NCI-H82 (cell line): ENCODE results near the gene ORMDL2.
"Not testable (repeated sequence)": the region's sequence is repeated elsewhere in the genome, so short reads cannot be mapped to it uniquely, and the experiment has no call there.

ENCODE experiments used
- DNase-seq: peaks from one replicate; lab custom pipeline; 2025; lab: John Stamatoyannopoulos, UW

Gene ORMDL2

DNA sequence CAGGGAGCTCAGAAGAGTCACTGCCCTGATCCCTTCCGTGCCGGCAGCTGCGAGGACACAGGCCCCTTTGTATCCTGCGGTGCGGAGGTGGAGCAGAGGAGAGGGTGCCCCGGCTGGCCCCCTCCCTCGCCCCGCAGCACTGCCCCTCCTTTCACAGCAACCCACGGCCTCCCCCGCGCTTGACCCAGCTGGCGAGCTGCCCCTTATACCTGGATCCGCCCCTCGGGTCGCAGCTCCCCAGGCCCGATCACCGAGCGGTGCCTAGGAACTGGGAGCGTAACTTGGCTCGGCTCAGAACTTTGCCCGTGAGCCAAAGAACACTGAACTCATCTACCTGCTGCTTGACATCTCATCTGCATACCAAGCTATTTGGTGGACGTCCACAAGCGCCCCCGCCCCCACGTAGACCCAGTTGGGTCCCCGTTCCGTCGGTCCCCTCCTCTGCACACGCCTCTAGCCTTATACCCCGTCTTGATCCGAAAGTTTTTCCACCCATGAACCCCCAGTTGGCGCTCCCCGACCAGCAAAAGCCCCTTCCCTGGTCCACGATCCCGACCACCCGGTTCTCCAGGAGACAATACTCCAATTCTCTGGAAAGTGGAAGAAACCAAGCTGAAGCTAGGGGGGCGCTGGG is 12.2 kb downstream of the ORMDL2 start:
- peak; percentile 69 for DNase-seq

GRCh38 chr12:55830601-55831446 is 13.0 kb downstream of the ORMDL2 start:
- DNase-seq = peak; percentile 69

DNA sequence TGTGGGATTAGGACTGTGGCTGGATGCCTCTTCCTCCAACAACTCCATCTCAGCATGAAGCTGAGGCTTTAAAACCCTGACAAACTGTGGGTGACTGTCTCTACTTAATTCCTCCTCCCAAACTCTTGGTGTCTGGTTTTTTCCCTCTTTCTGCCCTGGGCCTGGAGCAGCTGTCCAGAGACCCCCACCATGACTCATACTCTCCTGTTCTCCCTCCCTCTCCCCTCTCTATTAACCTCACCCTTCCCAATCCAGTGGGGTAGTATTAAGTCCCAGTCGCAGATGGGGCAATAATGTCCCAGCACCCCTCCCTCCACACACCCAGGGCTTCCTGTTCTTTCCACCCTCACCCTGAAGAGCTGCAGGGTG is 13.6 kb downstream of the ORMDL2 start:
- DNase-seq = peak; percentile 43

GRCh38 chr12:55833056-55833455 is 15.2 kb downstream of the ORMDL2 start:
- no peak for DNase-seq

DNA sequence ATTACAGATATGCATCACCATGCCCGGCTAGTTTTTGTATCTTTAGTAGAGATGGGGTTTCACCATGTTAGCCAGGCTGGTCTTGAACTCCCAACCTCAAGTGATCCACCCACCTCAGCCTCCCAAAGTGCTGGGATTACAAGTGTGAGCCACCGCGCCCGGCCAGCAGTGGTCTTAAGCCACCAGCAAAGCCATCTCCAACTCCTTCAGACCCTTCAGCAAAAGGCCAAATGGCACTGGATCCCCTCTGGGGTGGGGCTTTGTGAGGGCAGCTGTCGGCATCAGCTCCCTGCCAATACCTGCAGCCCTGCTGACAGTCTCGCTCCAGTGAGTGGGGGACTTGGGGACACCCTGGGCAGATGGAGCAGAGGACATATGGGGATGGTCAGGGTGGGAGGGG is 16.6 kb downstream of the ORMDL2 start:
- DNase-seq = not testable (repeated sequence)

GRCh38 chr12:55838361-55838760 is 20.5 kb downstream of the ORMDL2 start:
- DNase-seq = no peak

DNA sequence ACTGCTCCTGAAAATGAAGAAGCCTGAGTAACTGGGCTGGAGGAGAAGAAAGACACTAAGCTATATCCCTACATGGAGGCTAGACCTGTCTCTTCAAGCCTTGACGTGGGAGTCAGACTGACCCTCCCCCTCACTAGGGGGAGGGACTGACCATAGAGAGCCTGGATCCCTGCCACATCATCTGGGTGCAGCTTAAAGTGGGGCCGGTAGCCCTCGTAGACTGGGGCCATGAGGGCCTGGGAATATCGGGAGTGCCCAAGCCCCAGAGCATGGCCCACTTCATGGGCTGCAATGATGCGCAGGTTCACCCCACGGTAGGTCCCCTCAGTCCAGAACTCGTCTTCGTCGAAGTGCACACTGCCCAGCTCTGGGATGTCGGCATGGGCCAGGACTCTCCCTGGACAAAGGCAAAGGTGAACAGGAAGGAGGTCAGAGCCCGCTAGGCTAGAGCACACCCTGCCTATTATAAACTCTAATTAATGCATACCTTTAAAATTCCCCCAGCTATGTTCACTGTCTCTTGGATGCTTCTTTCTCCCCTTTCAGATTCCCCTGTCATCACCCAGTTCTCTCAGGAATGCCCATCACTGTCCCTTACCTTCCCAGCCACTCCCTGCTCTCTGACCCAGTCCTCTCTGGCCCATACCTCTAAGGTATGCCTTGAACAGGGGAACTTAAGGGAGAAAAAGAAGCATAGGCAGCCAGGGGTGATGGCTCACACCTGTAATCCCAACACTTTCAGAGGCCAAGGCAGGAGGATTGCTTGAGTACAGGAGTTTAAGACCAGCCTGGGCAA is 21.7 kb downstream of the ORMDL2 start:
- no peak for DNase-seq

DNA sequence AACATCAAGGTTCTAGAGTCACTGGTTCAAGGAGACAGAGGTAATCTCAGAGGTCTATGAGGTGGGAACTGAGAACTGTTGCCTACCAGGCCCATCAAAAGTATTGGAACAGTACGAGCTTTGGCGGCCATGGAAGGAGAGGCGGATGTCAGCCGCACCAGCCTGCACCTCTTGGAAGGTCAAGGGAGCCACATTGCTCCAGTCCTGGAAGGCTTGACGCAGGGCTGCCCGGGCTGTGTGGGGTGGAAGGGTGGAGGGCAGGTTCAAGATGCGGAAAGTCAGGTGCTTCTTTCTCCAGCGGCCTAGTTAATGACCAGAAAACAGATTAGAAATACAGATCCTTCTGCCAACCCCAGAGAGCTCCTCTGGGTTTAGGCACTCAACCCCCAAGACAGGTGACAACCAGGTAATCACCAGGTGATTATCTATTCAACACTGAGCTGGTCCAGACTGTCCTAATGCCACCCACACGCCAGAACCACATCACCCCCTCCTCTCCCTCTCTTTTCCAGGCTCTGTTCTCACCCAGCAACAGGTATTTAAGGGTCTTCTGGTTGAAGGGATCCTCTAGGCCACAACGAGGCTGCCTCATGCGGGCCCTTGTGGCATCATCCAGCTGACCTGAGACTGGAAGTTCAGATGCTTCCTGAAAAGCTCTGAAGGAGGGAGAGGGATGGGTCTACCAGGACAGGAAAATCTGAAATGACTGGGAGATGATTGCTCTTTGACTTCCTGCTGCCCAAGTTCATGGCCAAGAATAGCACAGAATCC is 22.9 kb downstream of the ORMDL2 start:
- no peak for DNase-seq

DNA sequence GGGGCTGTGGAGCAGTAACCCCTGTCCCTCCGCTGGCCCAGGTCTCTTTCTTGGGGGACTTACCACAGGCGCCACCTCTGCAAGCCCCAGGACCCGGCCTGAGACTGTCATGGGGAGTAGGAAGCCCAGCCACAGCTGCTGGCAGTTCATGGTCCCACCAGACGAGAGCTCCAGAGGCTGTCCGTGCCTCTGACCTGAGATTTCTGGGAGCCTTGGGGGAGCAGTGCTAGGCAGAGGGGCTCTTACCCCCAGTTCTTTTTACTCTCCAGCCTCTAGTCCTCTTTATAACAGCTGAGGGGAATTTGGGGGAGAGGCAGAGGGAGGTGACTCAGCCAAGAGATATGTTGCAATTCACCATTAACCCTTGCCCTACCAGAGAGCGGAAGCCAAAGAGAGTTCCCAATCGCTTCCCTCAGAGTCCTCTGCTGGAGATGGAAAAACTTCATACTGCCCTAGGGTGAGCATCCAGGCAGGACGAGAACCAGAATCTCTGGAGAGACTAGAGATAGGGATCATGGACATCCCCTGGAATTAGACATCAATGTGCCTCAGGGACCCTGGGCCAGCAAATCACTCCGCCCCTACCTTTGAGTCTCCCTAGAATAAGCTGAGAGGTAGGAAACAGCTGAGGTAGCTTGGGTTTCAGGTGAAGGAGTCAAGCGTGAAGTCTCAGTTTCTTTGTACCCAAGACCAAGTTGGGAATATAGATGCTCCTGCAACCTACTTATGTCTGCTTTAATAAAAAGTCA is 25.0 kb downstream of the ORMDL2 start, which contains the start of gene MMP19:
Gene MMP19, minus strand, starts transcription at position 256 of the 749 bp plus-strand sequence. Its CDS starts 106 bp downstream, at position 150.
- DNase-seq = no peak

DNA sequence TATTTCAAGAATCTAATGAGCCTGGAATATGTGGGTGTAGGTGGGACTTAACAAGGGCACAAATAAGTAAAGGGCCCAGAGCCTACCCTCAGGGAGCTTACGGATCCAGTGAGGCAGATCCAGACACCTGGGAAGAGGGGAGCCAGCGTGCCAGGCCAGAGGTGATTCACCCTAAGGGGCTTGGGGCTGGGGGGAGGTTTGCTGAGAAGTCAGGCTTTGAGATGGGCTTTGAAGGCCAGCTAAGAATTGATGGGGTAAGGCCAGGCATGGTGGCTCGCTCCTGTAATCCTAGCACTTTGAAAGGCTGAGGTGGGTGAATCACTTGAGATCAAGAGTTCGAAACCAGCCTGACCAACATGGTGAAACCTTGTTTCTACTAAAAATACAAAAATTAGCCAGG is 25.6 kb downstream of the ORMDL2 start:
- no peak for DNase-seq

DNA sequence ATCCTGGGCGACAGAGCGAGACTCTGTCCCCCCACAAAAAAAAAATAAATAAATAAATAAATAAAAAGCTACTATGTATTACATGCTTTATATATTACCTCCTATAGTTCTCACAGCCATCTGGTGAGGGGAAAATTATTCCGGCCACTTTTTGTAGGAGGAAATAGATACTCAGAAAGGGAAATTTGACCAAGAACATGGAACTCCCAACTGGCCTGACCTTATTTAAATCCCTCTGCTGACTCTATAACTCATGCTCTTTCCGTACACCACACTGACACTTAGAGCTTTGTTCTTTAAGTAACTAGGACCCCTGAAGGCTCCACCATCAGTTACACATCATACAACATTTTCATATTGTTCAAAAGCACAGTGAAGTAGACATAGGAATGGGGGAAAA is 27.1 kb downstream of the ORMDL2 start:
- no peak for DNase-seq

GRCh38 chr12:55845361-55845760 is 27.5 kb downstream of the ORMDL2 start:
- no peak for DNase-seq

DNA sequence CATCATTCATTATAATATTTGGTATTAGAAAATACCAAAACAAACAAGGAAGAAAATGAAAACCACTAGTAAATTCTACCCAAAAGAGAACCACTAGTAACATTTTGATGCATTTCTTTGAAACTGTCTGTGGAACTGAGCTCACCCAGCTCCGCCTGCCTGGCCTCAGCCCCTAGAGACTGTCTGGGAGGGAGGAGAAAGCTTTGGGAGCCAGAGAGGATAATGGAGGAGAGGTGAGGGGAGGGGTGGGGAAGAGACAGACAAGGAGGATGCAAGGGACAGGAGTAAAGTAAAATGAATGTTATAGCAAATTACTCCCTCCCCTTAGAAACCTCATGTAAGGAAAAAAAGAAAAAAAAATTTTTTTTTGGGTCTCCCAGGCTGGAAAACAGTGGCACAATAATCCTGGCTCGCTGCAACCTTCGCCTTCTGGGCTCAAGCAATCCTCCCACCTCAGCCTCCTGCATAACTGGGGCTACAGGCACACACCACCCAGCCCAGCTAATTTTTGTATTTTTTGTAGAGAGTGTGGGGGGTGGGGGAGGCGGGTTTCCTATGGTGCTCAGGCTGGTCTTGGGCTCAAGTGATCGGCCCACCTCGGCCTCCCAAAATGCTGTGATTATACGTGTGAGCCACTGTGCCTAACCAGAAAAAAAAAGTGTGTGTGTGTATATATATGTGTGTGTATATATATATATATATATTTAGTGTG is 28.1 kb downstream of the ORMDL2 start:
- DNase-seq = no peak

GRCh38 chr12:55847033-55847432 is 29.2 kb downstream of the ORMDL2 start:
- DNase-seq = no peak

DNA sequence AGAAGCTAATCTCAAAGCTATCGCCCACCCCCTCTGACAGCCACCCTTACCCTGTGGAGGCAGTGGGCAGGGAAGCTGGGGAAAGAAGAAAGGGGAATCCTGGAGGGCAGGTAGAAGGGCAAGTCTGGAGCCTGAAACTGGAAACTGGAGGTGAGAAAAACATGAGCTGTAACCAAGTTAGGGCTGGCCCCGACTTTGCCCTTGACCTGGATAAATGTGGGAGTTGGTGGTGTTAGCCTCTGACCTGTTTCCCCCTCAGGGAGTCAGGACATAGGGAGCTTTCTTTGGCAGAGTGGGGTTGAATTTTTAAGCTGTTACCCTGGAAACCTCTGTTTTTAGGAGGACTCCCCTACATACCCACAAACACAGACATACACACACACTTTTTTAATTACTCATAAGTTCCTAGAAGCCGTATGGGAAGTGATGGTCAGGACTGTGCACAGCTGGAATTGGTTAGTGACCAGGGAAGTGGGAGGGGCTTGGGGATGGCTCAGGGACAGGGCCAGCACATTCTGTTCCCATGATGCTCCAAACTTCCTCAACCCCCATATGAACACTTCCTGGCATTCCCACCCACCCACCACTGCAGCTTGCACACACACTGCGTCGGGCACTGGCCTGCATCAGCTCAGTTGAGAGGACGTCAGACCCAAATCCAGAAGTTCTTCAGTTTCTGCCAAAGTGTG is 29.9 kb downstream of the ORMDL2 start:
- no peak for DNase-seq

DNA sequence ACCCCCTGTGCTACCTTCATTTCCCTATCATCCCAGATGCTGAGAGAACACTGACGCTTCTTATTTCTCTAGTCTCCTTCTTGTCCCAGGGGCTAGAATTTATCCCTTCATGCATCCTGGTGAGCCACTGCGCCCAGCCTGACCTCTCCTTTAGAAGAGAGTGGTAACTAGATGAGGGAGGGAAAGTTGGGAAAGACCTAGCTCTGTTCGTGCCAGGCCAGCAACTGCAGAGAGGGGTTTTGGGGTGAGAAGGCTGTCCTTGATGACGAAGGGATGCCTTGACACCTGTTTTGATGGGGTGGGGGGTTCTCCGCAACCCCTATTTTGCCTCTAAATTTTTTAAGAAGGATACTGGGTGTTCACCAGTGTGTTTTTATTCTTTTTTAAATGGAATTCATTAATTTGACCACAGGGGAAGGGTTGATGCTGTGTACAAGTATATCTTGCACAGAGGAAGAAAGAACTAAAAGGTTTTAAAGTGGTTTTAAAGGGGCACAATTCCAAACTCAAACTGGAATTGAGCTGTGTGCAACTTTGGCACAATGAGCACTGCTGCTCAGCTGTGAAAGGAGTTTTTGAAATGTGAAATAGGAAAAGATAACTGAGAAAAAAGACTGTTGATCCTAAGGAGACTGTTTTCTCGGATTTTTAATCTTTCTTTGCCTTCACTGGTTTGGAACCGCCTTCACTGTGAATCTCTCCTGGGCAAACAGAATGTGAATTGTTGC is 31.9 kb downstream of the ORMDL2 start:
- DNase-seq = no peak

DNA sequence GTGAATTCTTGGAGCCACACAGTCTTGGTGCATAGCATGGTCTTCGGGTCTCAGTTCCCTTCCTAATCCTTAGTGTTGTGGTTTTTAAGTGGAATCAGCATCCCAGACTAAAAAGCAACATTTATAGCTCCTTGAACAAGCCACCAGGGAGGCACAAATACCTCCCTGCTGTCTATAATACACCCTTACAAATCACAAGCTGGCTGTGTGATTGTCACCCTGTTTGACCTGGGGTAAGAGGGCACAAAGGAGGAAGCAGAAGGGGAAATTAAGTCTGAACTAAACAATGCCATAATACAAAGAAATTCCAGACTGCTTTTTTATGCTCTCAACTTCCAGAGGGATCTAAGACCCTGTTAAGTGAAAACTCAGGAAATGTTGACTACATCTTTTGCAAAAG is 32.6 kb downstream of the ORMDL2 start:
- no peak for DNase-seq

DNA sequence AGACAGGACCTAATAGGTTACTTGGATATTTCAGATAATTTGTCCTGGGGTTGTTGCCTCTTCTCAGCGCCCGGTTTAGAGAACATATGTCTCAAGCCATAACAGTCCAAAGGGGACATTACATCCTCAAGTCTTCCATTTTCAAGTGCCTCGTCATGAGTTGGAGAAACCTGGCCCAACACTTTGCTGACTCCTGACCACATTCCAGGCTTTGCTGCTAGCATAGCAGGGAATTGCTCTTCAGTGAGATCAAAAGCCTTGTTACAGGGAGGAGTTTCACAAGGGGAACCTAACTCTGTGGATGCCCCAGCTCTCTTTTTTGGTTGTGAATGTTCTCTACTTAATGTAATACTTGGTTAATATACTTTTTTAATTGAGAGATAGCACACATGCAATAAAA is 33.1 kb downstream of the ORMDL2 start:
- DNase-seq = no peak

DNA sequence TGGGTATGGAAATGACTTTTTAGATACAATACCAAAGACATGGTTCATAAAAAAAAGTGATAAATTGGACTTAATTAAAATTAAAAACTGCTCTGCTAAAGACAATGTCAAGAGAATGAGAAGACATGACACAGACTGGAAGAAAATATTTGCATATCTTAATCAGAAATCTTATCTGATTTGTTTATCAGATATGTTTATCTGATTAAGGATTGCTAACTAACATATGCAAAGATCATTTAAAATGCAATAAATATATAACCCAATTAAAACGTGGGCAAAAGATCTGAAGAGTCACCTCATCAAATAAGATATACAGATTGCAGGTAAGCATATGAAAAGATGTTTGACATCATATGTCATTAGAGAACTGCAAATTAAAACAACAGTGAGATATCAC is 34.9 kb downstream of the ORMDL2 start:
- DNase-seq = no peak
